G401.6 (cell line): ENCODE results near the gene WWOX.

Experiments used
- FAIRE-seq: peaks from 2 replicates; lab custom pipeline; 2012; peaks lifted over from hg19 to GRCh38; lab: Jason Lieb, UNC

The WWOX gene

GRCh38 chr16:78228704-78229103, 129.2 kb downstream of the WWOX start:
- no peak for FAIRE-seq

- no peak for FAIRE-seq
Observed at GRCh38 chr16:78230832-78231231, 131.4 kb downstream of the WWOX start.

GRCh38 chr16:78235168-78235800, 135.8 kb downstream of the WWOX start:
- FAIRE-seq: peak; percentile 88

DNA sequence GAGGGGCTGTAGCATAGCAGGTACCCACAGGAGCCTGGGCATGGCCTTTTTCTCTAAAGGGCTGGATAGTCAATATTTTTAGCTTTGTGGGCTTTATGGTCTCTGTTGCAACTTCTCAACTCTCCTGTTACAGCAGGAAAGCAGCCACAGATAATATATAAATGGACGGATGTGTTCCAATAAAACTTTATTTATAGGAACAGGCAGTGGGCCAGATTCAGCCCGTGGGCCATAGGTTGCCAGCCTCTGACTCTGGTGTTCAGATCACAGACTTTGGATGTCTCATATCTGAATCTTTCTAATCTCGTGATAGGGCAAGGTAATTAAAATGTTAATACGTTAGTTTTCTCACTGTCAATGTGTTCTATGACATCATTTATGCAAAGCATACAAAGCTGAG, 136.4 kb downstream of the WWOX start:
- FAIRE-seq: no peak

- no peak for FAIRE-seq
Observed at GRCh38 chr16:78237841-78238240, 138.4 kb downstream of the WWOX start.

DNA sequence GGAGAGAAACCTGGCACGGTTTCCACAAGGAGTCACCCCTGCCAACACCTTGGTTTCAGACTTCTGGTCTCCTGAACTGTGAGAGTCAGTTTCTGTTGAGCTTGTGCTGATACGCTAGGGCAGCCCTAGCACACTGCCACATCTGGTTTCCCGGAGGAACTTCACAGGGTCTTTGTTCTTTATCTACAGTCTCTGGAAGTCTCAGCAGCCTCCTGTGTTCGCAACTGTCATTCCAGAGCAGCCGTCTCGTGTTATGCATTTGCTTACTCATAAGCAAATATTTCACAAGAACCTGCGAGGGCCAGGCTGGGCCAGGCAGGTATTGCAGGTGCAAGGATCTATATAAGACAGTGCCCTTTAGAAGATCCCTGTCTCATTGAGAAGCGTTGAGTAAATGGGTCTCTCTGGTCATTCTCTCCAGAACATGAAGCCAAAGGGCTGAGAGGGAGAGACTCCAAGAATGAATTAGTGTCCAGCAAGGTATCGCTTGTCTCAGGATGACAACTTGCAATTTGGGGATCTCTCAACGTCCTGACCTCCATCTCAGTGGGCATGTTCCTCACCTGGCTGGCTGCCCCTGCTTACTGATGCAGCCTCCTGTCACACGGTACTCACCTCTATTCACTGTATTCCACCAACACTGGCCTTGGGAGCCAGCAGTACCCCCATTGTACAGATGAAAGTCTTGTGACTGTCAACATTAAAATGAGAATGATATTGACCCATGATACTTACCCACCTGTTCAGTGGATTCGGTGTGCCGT, 141.2 kb downstream of the WWOX start:
- no peak for FAIRE-seq

DNA sequence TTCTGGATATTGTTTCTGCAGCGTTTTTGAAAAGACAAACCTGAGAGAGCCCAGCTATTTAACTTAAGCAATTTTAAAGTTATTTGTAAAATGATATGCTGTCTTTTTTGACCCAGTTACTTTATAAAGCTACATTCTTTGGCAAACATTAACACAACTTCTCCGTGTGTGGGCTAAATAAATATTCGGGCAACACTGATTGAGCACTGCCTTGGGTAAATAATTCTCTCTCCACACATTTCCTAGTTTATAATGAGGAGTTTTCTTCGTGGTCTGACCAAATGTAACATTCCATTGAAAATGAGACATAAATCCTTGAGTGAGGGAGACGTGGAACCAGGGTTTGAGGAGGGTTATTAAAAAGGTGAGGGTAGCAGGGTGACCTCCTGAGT, 142.8 kb downstream of the WWOX start:
- no peak for FAIRE-seq

DNA sequence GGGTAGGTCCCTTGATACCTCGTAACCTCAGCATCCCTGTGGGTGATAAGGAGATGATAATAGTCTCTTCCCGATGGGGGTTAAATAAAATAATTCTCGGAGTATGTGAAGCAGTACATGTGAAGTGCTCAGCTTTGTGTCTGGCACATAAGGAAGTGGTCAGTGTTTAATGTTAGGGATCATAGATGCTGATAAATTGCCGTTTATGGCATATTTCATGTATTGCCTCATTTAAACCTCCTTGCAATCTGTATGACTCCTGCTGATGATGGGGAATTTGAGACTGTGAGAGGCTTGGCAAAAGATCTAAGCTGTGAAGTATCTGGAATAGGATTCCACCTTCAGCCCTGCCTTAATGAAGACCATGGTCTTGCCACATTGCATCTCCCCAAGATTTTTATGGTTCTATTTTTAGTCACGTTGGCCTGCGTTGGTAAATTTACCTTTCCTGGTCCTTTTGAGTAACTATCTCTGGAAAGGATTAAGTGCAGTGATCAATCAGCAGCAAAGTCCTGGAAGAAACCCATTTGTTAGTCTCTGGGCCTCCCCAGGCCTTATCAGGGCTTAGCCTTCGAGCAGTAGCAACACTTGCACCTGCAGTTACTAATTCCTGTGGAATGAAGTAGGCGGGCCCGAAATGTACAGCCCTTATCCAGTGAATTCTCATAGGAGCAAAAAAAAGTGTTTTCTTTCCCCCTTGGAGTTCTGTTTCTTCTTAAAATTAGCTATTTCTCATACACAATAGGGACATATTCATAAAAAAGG, 144.9 kb downstream of the WWOX start:
- FAIRE-seq: no peak

DNA sequence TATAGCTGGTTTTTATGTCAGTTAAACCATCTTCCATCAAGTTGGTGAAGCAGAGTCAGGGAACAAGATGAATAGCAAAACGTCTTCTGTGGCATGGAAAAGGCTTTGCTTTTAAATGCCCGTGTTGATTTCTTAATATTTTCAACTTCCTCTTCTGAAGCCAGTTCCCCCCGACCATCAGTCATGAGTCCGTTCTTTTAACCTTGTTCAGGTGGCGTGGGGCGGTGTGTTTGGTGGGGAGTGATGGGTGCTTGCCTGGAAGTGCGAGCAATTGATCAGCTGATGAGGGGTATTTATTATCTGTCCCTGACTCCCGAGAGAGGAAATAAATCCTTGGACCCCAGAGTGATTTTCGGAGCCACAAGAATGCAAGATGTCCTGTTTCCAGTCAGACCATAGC, 147.1 kb downstream of the WWOX start:
- FAIRE-seq: no peak

DNA sequence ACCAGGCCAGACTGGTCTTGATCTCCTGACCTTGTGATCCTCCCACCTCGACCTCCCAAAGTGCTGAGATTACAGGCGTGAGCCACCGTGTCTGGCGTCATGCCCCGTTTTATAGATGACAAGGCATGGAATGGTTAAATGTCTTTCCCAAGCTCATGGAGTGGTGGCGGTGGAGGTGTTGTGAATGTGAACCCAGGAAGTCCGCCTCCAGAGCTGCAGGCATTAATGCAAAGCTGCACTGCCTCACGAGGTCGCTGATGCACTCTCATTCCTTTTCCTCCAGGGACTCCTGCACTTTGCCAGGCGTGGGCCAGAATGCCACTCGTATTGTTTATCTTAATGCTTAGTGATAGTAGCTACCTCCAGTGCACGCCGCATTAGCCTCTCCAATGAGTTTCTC, 149.6 kb downstream of the WWOX start:
- no peak for FAIRE-seq

DNA sequence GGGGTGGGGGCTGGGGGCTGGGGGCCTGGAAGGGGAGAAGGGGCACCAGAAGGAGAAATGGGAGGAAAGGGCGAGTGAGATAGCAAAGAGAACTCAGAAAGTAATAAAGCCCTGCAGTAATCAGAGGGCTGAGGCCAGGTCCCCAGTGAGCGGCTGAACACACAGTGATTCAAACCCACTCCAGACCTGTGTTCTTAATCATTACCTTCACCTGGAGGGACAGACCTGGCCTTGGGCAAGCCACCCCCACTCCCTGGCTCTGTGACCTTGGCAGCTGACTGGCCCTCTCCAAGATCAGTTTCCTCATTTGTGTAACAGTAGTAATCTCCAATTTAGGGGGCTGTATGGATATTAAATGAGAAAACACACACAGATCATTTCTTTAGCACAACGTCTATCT, 150.4 kb downstream of the WWOX start:
- no peak for FAIRE-seq

GRCh38 chr16:78251115-78251514, 151.7 kb downstream of the WWOX start:
- FAIRE-seq: no peak

DNA sequence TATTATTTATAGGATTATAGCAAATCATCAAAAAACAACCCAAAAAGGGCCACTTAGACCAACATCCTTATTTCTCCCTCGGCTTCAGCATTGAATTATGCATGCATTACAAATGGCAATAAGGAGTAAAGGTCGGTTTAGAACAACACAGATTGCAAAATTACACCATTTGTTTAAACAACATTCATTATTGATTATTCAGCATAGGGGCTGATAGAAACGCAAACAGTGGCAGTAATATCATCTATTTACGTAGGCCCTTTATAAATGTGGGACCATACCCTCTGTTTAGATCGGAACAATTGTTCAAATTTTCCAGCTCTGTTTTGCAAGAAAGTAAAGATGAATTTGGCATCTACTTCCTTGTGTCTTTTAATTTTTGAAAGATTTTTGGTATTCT, 153.3 kb downstream of the WWOX start:
- FAIRE-seq: no peak

- FAIRE-seq: no peak
Observed at GRCh38 chr16:78254841-78255240, 155.4 kb downstream of the WWOX start.

DNA sequence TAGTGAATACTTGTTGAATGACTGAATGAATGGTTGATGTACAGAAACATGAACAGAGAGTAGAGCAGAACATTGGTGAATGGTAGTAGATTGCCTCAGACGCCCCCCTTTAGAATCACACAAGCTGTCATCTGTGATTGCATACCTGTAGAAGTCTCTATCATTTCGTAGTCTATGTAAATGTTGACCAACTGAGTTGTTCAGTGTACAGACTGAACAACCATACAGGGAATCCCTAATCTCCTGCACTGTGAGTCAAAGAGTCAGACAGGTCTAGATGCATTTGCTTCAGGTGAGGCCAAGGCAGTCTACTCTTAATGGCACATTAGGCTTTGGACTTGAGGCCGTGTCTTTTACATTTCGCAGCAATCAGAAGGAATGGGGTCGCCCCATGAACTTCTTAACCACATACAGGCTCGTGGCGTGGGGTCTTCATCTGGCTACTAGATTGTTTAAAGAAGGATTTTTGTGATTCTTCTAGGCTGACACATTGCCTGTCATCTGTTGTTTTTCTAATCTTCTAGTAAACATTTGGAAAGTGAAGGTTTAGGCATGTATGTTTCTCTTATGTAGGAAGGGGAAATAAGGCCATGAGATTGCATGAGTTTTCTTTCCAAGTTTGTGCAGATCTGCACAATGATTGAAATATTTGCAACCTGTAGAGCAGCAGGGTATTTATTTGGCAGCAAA, 157.4 kb downstream of the WWOX start:
- FAIRE-seq: no peak

DNA sequence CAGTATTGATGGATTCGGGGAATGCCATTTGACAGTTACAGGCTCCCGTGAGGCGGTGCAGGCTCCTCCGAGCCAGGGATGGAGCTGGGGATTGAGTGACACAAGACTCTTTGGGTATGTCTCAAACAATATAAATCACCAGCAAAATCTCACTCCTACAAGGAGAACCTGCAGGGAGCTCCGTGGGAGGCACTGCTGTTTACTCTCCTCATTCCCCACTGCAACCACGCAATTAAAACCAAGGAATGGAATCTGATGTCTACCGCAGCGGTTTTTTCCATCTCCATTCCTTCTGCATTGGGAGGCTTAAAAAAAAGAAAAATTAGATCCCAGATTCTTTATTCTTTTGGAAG, 157.9 kb downstream of the WWOX start:
- no peak for FAIRE-seq

- no peak for FAIRE-seq
Observed at GRCh38 chr16:78258375-78259065, 159.1 kb downstream of the WWOX start.

DNA sequence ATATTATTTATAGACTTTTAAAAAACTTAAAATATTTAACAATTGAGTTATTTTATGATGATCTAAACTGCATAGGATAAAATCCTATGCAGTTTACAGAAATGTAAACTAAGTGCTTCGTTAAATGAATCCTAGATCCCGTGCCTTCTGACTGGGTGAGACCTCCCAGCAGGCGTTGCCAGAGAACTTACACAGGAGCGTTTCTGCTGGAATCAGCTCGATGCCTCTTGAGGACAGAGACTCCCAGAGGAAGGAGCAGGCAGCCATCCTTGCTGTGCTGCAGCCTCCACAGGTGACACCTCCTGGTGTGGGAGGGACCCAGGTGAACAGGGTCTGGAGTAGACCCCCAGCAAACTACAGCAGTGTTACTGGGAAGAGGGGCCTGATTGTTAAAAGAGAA, 160.4 kb downstream of the WWOX start:
- no peak for FAIRE-seq

DNA sequence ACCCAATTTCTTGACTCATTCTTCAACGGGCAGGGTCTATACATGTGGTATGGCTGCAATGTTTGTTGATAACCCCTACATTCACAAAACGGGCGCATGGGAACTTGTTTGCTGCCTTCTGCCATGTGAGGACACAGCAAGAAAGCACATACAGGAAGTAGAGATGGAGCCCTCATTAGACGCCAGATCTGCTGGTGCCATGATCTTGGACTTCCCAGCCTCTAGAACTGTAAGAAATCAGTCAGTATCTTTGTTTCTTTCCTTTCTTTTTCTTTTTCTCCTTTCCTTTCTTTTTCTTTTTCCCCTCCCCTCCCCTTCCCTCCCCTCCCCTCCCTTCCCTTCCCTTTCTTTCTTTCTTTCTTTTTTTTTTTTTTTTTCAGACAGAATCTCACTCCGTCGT, 165.2 kb downstream of the WWOX start:
- no peak for FAIRE-seq

GRCh38 chr16:78269256-78269655, 169.8 kb downstream of the WWOX start:
- no peak for FAIRE-seq

GRCh38 chr16:78271981-78272380, 172.5 kb downstream of the WWOX start:
- FAIRE-seq: no peak

DNA sequence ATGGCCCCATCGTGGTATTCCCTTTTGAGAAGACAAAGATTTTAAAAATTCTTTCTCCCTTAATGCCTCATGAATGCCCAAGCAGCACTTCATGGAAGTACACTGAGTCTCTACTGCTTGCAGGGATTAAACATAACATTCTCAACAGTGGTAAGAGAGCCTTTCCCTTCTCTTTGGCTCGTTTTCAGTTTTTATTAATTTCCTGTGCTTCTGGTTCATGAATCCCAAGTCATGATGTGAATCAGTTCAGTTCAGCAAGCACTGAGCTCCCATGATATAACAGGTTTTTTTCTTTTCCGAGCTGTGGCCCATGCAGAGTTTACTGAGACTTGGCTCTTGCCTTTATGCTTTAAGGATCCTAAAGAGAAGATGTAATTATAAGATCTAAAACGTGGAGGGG, 175.3 kb downstream of the WWOX start:
- no peak for FAIRE-seq
